K562 (cell line): ENCODE data around the gene ZFYVE1. TPM values are rescaled to one million over a fixed set of nuclear protein-coding genes. Genes with fewer than 3 reads are reported as not detected.

Source experiments
- ARID1B ChIP-seq: fragments of 450-650 bp; IDR thresholded peaks from 2 replicates; pipeline ENCODE4 v1.6.1; 2016; ENCODE audit warnings: antibody characterized with exemption, mild to moderate bottlenecking, inconsistent platforms
- CTBP1 ChIP-seq: fragments of 450-650 bp; IDR thresholded peaks from 2 replicates; pipeline ENCODE4 v1.6.1; 2016; ENCODE audit warnings: borderline replicate concordance
- EHMT2 ChIP-seq: fragments of 450-650 bp; IDR thresholded peaks from 2 replicates; pipeline ENCODE4 v1.6.1; 2018; ENCODE audit warnings: antibody characterized with exemption
- FOS ChIP-seq: IDR thresholded peaks from 3 replicates; pipeline ENCODE4 v1.6.1; 2011; ENCODE audit not compliant: insufficient read length; ENCODE audit errors: extremely low read depth
- HNRNPLL ChIP-seq: fragments of 200-400 bp; formaldehyde crosslinking; IDR thresholded peaks from 2 replicates; pipeline ENCODE4 v1.6.1; 2017; ENCODE audit warnings: low read length, low read depth, mild to moderate bottlenecking; ENCODE audit not compliant: poor library complexity, severe bottlenecking
- MAX ChIP-seq: sonication (generic); formaldehyde crosslinking; IDR thresholded peaks from 2 replicates; pipeline ENCODE4 v1.9.0; 2022; ENCODE audit warnings: mild to moderate bottlenecking, missing genetic modification reagents
- PBX2 ChIP-seq, 2 experiments: IDR thresholded peaks in 1 of 2; conservative IDR thresholded peaks in 1 of 2; 2 replicates each; pipeline ENCODE4 v1.6.1; 2016; ENCODE audit warnings: low read depth in 2 of 2, mild to moderate bottlenecking in 1 of 2, missing compliant biosample characterization in 1 of 2, missing genetic modification characterization in 1 of 2, moderate library complexity in 1 of 2
- PHTF2 ChIP-seq: fragments of 250-450 bp; sonication (Bioruptor Pico); IDR thresholded peaks from 2 replicates; pipeline ENCODE4 v1.5.0; 2021; ENCODE audit warnings: mild to moderate bottlenecking
- POLR2AphosphoS5 ChIP-seq: IDR thresholded peaks from 2 replicates; pipeline ENCODE4 v1.6.1; 2011; ENCODE audit warnings: mild to moderate bottlenecking, low read depth, low read length, moderate library complexity; ENCODE audit not compliant: control insufficient read depth, insufficient read depth
- POLR2G ChIP-seq: fragments of 200-400 bp; formaldehyde crosslinking; IDR thresholded peaks from 2 replicates; pipeline ENCODE4 v1.6.1; 2017; ENCODE audit warnings: low read depth, mild to moderate bottlenecking, antibody characterized with exemption, low read length, moderate library complexity
- RAD21 ChIP-seq, 2 experiments: fragments of 250-450 bp in 1 of 2; fragments of 450-650 bp in 1 of 2; sonication (Bioruptor Pico) in 1 of 2; formaldehyde crosslinking in 1 of 2; IDR thresholded peaks in 1 of 2; conservative IDR thresholded peaks in 1 of 2; 2 replicates each; pipeline versions ENCODE4 v1.4.0 to v1.8.0; 2020 to 2022; ENCODE audit warnings: mild to moderate bottlenecking in 2 of 2, moderate library complexity in 1 of 2
- RB1 ChIP-seq: fragments of 450-650 bp; IDR thresholded peaks from 2 replicates; pipeline ENCODE4 v1.6.1; 2017; ENCODE audit warnings: low read depth, mild to moderate bottlenecking
- SAP30 ChIP-seq: fragments of 200-600 bp; sonication (generic); IDR thresholded peaks from 2 replicates; pipeline ENCODE4 v1.6.1; 2012; ENCODE audit warnings: borderline replicate concordance, low read depth, mild to moderate bottlenecking, moderate library complexity, low read length, control low read depth, inconsistent platforms; ENCODE audit not compliant: insufficient read depth, poor library complexity, severe bottlenecking
- SP2 ChIP-seq: IDR thresholded peaks from 2 replicates; pipeline ENCODE4 v1.6.1; 2011; ENCODE audit warnings: mild to moderate bottlenecking, low read depth, low read length, moderate library complexity; ENCODE audit not compliant: poor library complexity, severe bottlenecking; ENCODE audit errors: extremely low read depth
- TAF1 ChIP-seq: IDR thresholded peaks from 2 replicates; pipeline ENCODE4 v1.6.1; 2011; ENCODE audit warnings: mild to moderate bottlenecking, low read length, moderate library complexity; ENCODE audit not compliant: insufficient read depth, control insufficient read depth, severe bottlenecking; ENCODE audit errors: extremely low read depth
- ZFP1 ChIP-seq: fragments of 450-650 bp; formaldehyde crosslinking; IDR thresholded peaks from 2 replicates; pipeline ENCODE4 v1.4.0; 2020; ENCODE audit warnings: mild to moderate bottlenecking, mixed read lengths
- ZHX1 ChIP-seq: fragments of 150-350 bp; conservative IDR thresholded peaks from 2 replicates; pipeline ENCODE4 v1.6.1; 2014; ENCODE audit warnings: low read length
- ZNF551 ChIP-seq: fragments of 250-450 bp; sonication (Bioruptor Pico); IDR thresholded peaks from 2 replicates; pipeline ENCODE4 v1.5.0; 2021; ENCODE audit warnings: mild to moderate bottlenecking, moderate library complexity
- polyA plus RNA-seq, 8 experiments: library from polyadenylated mRNA; depleted of rRNA in 4 of 8; stranded (reverse) in 5 of 8; unstranded in 3 of 8; fragments of >200 nt; fragmentation: Nextera tagmentation in 2 of 8; fragmentation: Illumina TruSeq in 1 of 8; extraction: Ambion mirVana in 2 of 8; extraction: Trizol in 1 of 8; gene quantifications; 2 replicates each; pipeline versions ENCODE4 v1.2.1 to v1.2.3, GENCODE V29; 2011 to 2014; ENCODE audit warnings: inconsistent platforms in 1 of 8, missing spikeins in 1 of 8
- total RNA-seq, 7 experiments: library from RNA; depleted of rRNA in 6 of 7; stranded (reverse); fragments of >200 nt in 6 of 7; fragmentation: Illumina TruSeq in 2 of 7; extraction: Trizol in 2 of 7; gene quantifications; 2 replicates each; pipeline versions ENCODE4 v1.2.1 to v1.2.3, GENCODE V29; 2011 to 2021; ENCODE audit warnings: low replicate concordance in 1 of 7
- TF ChIP-seq, protein P1 (sequence below): fragments of 450-650 bp; IDR thresholded peaks from 2 replicates; pipeline ENCODE4 v1.6.1; 2016

Gene ZFYVE1
- total and polyA plus RNA-seq, 9 of the 15 experiments (the other 6 are each of a cell fraction or from before 2014, with no cell fraction given): 0.62 to 5.5 (median 3.4) TPM

DNA sequence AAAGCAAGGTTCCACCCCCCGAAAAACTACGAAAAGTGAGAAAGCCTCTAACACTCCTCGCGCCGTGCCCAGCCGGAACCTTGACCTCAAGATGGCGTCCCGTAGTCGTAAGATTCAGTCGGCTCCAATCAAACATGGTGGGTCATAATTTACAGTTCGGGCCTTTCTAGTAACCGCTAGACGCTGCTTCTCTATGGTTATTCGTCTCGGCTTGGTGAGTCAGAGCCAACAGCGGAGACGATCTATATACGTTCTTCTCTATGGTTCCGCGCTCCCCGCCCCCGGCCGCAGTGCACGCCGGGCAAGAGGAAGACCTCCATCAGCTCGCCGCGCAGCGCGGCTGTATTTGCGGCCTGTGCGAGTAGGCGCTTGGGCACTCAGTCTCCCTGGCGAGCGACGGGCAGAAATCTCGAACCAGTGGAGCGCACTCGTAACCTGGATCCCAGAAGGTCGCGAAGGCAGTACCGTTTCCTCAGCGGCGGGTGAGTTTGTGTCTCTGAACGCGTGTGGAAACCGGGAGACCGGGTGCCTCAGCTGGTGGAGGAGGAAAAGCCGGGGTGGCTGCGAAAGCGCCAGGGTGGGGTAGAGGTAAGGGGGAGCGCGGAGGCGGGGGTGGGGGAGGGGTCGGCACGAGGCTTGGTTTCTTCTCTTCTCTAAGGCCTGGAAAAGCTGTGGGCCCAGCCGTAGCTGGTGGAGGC, 31.5 kb upstream of the ZFYVE1 start, which contains the start of gene RBM25 (continued):
- peak; percentile 80; the same call in 1 of the 2 replicates for TF ChIP-seq ZHX1
- peak; percentile 54; the same call in 1 of the 2 replicates for TF ChIP-seq MAX (CRISPR knock-in tag)
- 0 out of 2 replicates have a peak, but pooled peaks have one; percentile 17 for TF ChIP-seq ARID1B
- TF ChIP-seq, protein P1, sequence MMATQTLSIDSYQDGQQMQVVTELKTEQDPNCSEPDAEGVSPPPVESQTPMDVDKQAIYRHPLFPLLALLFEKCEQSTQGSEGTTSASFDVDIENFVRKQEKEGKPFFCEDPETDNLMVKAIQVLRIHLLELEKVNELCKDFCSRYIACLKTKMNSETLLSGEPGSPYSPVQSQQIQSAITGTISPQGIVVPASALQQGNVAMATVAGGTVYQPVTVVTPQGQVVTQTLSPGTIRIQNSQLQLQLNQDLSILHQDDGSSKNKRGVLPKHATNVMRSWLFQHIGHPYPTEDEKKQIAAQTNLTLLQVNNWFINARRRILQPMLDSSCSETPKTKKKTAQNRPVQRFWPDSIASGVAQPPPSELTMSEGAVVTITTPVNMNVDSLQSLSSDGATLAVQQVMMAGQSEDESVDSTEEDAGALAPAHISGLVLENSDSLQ: peak; percentile 79
- TF ChIP-seq ZFP1: no peak
- TF ChIP-seq PBX2 (CRISPR knock-in tag; IDR thresholded peaks at IDR 0.05; ENCODE audit: low read depth): no peak
- TF ChIP-seq PBX2 (tag; conservative IDR thresholded peaks at IDR 0.05; ENCODE audit: low read depth): peak; percentile 89
- TF ChIP-seq CTBP1: peak; percentile 34; the same call in 1 of the 2 replicates
- peak; percentile 33 for TF ChIP-seq SAP30
- TF ChIP-seq SP2: peak; percentile 95
- peak; percentile 88 for TF ChIP-seq TAF1
- no peak for TF ChIP-seq ZNF551 (CRISPR knock-in tag)
- TF ChIP-seq RB1: peak; percentile 38; the same call in 1 of the 2 replicates
- TF ChIP-seq RAD21 (CRISPR knock-in tag; conservative IDR thresholded peaks at IDR 0.05 in 1 of 2, IDR thresholded peaks at IDR 0.05 in 1 of 2): peak in 1 of 2 experiments; percentile 19; a peak in 1 of 4 replicates
- TF ChIP-seq POLR2AphosphoS5: peak; percentile 95
- peak; percentile 49 for TF ChIP-seq HNRNPLL
- TF ChIP-seq FOS: peak; percentile 14
- TF ChIP-seq POLR2G: peak; percentile 99
- TF ChIP-seq EHMT2: peak; percentile 37; the same call in 1 of the 2 replicates
- TF ChIP-seq PHTF2 (CRISPR knock-in tag): no peak
